ENCODE data around the gene RTBDN. TPM values are rescaled to one million over a fixed set of nuclear protein-coding genes. Genes with fewer than 3 reads are reported as not detected.

The RTBDN gene
- total RNA-seq, 6 experiments from 2014 or later: not detected

DNA sequence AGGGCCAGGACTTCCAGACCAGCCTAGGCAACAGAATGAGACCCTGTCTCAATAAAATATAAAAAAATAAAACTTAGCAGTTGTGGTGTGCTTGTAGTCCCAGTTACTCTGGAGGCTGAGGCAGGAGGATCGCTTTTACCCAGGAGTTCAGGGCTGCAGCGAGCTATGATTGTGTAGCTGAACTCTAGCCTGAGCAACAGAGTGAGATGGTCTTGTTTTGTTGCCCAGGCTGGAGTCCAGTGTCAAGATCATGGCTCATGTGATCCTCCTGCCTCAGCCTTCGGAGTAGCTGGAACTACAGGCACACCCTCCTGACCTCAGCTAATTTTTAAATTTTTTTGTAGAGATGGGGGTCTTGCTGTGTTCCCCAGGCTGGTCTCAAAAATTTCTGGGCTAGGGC, 47.4 kb downstream of the RTBDN start:
- no peak for DNase-seq
- TF ChIP-seq, protein P1, sequence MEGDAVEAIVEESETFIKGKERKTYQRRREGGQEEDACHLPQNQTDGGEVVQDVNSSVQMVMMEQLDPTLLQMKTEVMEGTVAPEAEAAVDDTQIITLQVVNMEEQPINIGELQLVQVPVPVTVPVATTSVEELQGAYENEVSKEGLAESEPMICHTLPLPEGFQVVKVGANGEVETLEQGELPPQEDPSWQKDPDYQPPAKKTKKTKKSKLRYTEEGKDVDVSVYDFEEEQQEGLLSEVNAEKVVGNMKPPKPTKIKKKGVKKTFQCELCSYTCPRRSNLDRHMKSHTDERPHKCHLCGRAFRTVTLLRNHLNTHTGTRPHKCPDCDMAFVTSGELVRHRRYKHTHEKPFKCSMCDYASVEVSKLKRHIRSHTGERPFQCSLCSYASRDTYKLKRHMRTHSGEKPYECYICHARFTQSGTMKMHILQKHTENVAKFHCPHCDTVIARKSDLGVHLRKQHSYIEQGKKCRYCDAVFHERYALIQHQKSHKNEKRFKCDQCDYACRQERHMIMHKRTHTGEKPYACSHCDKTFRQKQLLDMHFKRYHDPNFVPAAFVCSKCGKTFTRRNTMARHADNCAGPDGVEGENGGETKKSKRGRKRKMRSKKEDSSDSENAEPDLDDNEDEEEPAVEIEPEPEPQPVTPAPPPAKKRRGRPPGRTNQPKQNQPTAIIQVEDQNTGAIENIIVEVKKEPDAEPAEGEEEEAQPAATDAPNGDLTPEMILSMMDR (IDR thresholded peaks at IDR 0.05): no peak
- no peak overlapping the region for H3K4me3 Mint-ChIP-seq

DNA sequence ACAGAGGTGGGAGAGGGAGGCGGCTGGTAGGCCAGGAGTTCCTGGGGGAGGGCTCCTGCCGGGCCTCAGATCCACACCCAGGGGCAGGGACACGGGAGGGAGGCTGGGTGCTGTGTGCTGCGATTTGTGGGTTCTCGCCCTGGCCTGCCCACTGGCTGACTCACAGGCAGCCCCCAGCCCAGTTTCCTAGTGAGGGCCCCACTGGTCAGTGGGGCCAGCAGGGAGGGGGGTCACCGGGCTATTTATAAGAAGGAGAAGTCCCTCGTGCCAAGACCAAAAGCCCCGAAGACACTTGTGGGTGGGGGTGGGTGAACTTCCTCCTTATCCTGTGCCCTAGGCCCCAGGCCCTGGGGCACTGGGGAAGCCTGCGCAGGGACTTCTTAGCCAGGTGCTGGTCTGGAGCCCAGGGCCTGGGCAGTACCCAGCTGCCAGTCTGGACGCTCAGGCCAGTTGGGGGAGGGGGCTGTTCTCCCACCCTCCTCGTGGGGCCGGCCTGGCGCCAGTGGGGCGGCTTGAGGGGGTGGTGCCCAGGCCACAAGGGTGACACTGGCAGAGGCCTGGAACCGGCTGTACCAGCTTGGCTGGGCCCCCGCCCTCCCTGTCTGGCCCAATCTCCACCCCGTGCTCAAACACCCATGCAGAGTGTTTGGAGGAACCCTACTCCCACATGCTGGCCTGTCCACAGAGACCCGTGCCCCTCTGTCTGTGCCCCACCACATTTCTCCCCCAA, 48.1 kb downstream of the RTBDN start:
- no peak for DNase-seq
- peaks cover 3% of the 10 kb centered on the region for H3K27me3 Mint-ChIP-seq (ENCODE audit: insufficient read depth)
- H3K4me3 Mint-ChIP-seq: no peak overlapping the region
- H3K27ac Mint-ChIP-seq: no peak overlapping the region
- peaks cover 33% of the 10 kb centered on the region for H3K4me1 Mint-ChIP-seq (ENCODE audit: low read depth)
- H3K36me3 Mint-ChIP-seq (ENCODE audit: low read depth): no peaks in the 10 kb centered on the region
- no peaks in the 10 kb centered on the region for H3K9me3 Mint-ChIP-seq
- TF ChIP-seq, protein P1 (IDR thresholded peaks at IDR 0.05): no peak

More for the DNA sequence above, 47.4 kb downstream of the RTBDN start:
- Mint-ChIP-seq H3K27ac (no peak overlapping the region), H3K36me3 (ENCODE audit: low read depth) (no peaks in the 10 kb centered on the region), H3K4me1 (ENCODE audit: low read depth) (peaks cover 31% of the 10 kb centered on the region), H3K9me3 (peaks cover 4% of the 10 kb centered on the region; the same call in 1 of the 2 replicates), H3K27me3 (ENCODE audit: insufficient read depth) (peaks cover 9% of the 10 kb centered on the region)

DNA sequence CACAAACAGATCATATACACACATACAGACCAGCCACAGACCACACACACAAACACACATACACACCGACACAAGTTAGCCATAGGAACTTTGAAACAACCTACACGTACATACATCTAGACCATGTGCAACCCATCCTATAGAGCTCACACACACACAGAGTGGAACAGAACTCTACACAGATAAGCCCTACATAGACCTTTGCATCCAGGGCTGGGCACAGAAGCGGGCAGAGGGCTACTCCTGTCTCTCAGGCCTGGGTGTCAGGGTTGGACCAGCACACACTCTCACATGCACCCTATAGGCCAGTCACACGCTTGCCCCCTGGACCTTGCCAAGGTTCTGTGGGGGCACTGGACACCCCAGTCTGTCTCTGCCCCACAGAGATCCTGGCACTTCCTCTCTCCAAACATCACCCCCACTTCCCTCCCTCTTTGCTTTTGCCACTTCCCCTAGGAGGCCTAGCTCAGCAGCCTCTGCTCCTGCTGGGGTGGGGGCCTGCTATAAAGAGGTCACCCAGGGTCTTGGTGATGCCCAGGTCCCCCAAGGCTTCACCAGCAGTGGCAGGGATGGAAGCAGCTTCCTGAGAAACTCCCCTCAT, 48.8 kb downstream of the RTBDN start:
- H3K27me3 Mint-ChIP-seq (ENCODE audit: insufficient read depth): peaks cover 2% of the 10 kb centered on the region; the same call in 1 of the 2 replicates
- DNase-seq: no peak
- H3K9me3 Mint-ChIP-seq: no peaks in the 10 kb centered on the region
- TF ChIP-seq, protein P1 (IDR thresholded peaks at IDR 0.05): no peak
- H3K4me1 Mint-ChIP-seq (ENCODE audit: low read depth): peaks cover 28% of the 10 kb centered on the region
- H3K4me3 Mint-ChIP-seq: no peak overlapping the region
- no peaks in the 10 kb centered on the region for H3K36me3 Mint-ChIP-seq (ENCODE audit: low read depth)
- H3K27ac Mint-ChIP-seq: no peak overlapping the region

DNA sequence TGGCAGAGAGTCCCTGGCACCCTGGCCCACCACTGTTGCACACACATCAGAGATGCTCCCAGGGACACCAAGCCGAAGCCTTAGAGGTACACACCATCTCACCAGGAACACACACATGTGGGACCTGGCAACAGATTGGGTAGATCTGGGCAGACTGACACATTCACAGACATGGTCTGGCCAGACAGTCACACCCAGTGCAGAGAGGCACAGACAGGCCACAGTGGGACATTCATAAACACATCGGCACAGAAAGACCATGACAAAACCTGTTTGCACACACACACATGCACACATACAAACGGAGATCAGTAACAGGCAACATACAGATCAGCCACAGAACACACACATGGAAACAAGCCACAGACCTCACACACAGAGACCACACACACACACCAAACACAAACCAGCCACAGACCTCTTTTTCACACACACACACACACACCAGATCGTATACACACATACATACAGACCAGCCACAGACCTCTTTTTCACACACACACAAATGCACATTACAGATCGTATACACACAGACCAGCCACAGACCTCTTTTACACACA, 49.4 kb downstream of the RTBDN start:
- peaks cover 23% of the 10 kb centered on the region for H3K4me1 Mint-ChIP-seq (ENCODE audit: low read depth)
- TF ChIP-seq, protein P1 (IDR thresholded peaks at IDR 0.05): no peak

DNA sequence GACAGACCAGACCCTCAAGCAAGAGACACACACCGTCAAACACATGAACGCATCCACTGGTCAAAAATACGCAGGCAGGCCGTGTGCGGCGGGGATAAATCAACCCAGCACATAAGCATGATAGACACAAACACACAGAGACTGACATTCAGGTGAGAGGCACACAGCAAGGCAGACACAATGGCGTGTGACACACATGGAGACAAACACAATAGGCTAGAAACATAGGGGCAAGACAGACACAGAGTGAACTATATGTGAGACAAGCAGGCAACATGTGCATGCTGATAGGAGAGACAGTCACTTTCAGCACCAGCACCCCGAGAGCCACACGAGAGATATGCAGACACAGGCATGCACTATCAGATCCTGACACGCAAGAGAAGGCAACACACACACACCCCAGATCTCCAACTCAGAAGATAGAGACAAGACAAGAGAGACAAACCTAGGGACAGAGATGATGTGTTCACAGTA, 49.9 kb downstream of the RTBDN start:
- Mint-ChIP-seq H3K4me3 (no peak overlapping the region), H3K27ac (no peak overlapping the region), H3K27me3 (ENCODE audit: insufficient read depth) (no peaks in the 10 kb centered on the region), H3K4me1 (ENCODE audit: low read depth) (peaks cover 26% of the 10 kb centered on the region), H3K36me3 (ENCODE audit: low read depth) (no peaks in the 10 kb centered on the region), H3K9me3 (no peaks in the 10 kb centered on the region)
- TF ChIP-seq, protein P1 (IDR thresholded peaks at IDR 0.05): no peak
- no peak for DNase-seq

More for the DNA sequence above, 49.4 kb downstream of the RTBDN start:
- H3K36me3 Mint-ChIP-seq (ENCODE audit: low read depth): no peaks in the 10 kb centered on the region
- H3K27me3 Mint-ChIP-seq (ENCODE audit: insufficient read depth): no peaks in the 10 kb centered on the region
- no peak overlapping the region for H3K27ac Mint-ChIP-seq
- no peak overlapping the region for H3K4me3 Mint-ChIP-seq
- DNase-seq: no peak
- no peaks in the 10 kb centered on the region for H3K9me3 Mint-ChIP-seq
